HG03095 (cell line): Measurements from ENCODE around the gene PORCN.

Experiments used
- ATAC-seq: cut with Tn5 transposase; IDR thresholded peaks from one replicate; pipeline ENCODE4 v1.9.1; 2021; ENCODE audit warnings: moderate library complexity; ENCODE audit not compliant: unreplicated experiment

PORCN gene

DNA sequence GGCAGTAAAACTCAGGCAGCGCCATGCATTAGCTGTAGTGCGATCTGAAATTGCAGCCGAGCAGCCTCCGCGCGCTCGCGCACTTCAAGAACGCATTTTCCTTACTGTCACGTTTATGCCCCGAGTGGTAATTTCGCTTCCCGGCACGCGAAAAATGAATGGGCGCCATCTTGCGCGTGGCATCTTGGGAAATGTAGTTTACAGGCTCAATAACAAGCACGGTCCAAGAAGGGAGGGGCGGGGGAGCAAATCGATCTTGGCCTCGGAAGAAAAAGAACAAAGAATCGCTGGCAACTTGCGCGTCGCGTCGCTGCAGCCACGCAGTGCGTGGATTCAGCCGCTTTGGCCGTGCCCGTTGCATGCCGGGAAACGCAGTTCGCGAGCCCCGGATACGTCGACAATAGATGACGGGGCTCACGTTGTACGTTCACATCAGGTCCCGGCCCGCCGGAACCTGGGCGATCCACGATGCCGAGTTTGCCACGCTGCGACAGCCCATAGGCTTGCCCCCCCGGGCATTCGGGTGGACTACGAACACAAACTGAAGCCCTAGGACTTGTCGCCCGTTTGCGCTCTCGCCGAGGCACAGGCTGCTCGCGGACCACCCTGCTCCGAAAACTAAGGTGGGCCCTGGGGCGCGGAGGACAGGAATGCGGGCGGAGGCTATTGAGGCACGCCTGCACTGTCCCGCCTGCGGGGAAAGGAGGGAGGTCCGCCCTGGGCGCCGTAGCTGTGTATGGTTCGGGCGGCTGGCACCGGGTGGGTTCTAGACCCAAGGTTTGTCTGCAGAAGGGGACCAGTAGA is 32.8 kb upstream of the PORCN start, which contains the start of gene FTSJ1:
Gene FTSJ1 (plus strand): TSS at position 426 of the 804 bp plus-strand sequence. CDS start 1,849 bp downstream, outside the sequence.
- ATAC-seq: peak; percentile 79

GRCh38 chrX:48476919-48477318 is 31.9 kb upstream of the PORCN start:
- no peak for ATAC-seq

DNA sequence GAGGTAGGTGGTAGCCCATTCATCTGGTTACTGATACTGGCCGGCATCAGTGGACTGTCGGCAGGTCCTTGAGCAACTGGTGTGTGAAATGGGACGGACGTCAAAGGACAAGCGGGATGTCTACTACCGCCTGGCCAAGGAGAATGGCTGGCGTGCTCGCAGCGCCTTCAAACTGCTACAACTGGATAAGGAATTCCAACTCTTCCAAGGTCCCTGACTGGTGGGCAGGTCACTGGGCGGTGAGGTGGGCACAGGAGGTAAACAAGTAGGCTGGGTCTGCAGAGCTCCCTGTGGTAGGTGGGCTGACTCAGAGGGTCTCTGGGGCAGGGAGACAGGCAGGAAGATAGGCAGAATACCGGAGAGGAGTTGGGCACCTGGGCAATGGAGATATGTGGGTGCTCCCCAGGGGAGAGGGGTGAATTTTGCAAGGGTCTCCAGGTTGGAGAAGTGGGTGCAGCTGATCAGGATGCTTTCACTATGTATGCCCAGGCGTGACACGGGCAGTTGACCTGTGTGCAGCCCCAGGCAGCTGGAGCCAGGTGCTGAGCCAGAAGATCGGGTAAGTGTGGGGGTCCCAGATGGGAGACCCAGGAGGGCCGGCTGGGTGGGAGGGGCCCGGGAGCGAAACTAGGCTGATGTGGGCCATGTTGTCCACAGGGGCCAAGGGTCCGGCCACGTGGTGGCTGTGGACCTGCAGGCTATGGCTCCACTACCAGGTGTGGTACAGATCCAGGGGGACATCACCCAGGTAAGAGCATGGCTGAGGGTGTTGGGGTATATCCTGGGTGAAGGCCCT is 30.6 kb upstream of the PORCN start:
- ATAC-seq: no peak

DNA sequence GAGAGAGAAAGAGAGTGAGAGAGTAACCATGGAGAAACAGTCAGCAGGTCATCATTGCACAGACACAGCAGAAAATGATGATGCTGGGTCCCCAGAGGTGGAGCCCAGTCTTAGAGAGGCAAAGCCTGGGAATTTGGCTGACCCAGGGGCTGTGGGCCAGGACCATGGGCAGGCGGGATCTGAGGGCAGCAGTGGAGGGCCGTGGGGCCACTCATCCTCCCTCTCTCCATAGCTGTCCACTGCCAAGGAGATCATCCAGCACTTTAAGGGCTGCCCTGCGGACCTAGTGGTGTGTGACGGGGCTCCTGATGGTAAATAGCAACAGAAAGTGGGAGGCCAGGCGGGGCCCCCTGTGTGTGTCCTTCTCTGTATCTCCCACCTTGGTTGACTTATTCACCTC is 30.0 kb upstream of the PORCN start:
- ATAC-seq: no peak

DNA sequence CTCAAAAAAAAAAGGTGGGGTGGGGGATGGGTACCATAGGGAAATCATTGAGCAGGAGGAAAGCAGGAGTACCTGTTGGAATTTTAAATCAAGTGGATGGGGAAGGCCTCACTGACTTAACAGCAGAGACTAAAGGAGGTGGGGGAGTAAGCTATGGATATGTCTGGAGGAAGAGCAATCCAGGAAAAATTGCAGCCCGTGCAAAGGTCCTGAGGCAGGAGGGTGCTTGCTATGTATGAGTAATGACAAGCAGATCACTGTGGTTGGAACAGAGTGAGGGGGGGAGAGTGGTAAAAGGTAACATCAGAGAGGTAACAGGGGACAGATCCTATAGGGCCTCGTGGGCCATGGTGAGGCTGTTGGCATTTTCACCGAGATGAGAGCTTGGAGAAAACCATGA is 28.6 kb upstream of the PORCN start:
- no peak for ATAC-seq

- ATAC-seq: no peak
Observed at GRCh38 chrX:48480583-48480982, 28.2 kb upstream of the PORCN start.

- ATAC-seq: no peak
Observed at GRCh38 chrX:48482526-48482925, 26.3 kb upstream of the PORCN start.

DNA sequence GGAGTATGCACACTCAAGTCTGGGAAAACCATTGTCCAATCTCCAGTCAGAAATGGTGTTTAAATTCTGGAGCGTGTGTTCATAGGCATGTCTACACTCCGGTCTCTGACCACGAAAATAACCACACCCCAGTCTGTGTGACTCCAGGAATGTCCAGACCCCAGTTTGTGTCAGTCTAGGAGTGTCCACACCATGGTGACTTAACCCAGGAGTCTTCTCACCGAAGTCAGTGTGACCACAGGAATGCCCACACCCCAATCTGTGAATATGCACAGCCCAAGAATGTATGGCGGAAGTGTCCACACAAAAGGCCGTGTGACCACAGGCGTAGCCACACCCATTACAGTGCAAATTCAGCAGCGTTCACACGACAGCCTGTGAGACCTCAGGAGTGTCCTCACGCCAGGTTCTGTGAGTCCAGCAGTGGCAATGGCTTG is 21.4 kb upstream of the PORCN start:
- no peak for ATAC-seq

DNA sequence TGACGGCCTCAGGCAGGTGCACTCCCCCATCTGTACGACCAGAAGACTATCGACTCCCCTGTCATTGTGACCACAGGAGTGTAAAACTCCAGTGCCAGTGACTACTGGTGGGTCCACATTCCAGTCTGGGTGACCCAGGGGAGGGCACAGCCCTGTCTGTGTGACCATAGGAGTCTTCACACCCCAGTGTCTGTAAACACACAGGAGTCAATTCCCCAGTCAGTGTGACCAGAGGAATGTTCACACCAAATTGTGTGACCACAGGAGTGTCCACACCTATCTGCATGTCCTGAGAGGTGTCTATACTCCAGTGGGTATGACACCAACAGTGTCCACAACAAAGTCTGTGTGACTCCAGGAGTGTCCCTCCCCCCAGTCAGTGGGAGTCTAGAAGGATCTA is 20.8 kb upstream of the PORCN start:
- no peak for ATAC-seq

DNA sequence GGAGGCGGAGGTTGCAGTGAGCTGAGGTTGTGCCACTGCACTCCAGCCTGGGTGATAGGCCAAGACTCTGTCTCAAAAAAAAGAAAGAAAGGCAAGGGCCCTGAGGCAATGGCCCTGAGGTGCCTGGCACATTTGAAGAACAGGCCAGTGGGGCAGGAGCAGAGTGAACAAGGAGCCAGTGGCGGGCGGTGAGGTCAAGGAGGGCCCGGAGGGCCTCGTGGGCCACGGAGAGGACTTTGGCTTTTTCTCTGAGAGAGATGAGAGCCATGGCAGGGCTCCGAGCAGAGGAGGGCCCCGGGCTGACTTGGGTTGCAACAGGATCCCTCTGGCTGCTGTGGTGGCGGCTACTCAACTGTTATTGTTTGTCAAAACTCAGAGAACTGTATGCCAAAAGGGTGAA is 19.5 kb upstream of the PORCN start:
- no peak for ATAC-seq

DNA sequence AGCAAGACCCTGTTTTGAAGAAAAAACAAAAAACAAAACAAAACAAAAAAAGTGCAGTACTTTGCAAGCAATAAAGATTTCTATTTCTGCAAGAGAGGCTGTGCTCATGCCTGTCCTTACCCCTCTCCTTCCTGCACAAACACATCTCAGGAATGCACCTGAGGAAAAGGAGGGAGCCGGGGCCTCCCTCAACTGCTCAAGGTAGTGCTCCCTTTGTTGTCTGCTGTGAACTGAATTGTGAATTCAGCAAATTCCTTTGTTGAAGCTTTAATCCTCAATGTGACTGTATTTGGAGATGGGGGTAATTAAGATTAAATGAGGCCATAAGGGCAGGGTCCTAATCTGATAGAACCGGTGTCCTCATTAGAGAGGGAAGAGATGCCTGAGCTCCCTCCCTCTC is 18.9 kb upstream of the PORCN start:
- no peak for ATAC-seq

GRCh38 chrX:48490661-48491060 is 18.1 kb upstream of the PORCN start:
- ATAC-seq: no peak

DNA sequence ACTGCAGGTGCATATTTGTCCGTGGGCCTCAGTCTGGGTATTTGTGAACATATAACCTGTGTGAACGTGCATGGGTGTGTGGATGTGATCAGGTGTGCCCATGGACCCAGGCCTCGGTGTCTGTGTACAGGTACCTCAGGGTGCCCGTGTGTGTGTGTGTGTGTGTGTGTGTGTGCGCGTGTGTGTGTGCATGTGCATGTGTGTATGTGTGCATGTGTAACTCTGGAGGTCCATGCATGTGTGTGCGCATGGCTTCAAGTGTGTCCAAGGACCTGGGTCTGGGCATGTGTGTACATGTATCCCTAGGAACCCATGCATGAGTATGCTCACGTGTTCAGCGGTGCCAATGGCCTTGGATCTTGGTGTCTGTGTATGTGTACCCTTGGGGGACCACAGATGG is 17.0 kb upstream of the PORCN start:
- ATAC-seq: no peak

DNA sequence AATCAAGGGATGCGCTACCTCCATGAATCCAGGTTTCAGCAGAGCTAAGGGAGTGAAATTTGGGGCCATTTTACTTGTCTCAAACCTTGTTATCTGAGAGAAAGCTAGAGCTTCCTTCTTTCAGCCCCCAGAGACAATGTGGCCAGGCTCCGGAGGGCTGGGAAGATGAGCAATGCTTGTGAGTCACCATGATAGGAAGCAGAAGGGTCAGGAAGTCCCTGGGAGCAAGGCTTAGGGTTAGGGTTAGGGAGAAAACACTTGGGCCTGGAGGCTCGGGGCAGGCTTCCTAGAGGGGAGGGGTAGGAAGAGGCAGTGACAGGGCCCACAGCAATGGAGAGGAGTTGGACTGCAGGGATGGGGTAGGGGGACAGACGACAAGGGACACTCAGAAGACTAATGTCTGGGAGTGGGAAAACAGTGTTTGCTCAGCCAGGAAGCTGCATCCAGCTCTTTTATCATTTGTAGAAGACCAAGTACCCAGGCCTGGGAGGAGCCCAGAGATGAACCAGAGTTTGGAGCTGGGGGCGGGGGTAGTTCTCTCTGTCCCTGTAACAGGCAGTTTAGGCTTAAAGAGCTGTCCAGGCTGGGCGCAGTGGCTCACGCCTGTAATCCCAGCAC is 16.4 kb upstream of the PORCN start:
- ATAC-seq: no peak

GRCh38 chrX:48493890-48494364 is 14.9 kb upstream of the PORCN start:
- ATAC-seq: no peak

GRCh38 chrX:48496660-48497059 is 12.1 kb upstream of the PORCN start:
- ATAC-seq: no peak

DNA sequence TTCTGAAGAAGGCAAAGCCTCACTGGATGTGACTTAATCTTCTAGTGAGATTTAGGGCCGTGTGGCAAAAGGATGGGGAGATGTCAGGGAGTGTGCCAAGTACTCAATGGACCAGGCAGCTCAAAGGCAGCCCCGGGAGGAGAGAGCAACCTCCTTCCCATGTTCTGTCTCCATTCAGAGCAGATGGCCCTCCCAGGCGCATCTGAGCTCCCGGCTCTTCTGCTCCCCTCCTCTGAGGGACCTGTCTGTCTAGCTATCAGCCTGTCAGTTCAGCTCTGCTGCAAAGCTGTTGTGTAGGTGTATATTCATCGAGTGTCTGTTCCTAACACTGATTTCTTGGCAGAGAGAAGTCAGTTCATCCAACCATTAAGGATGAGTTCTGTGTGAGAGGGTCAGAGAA is 10.9 kb upstream of the PORCN start:
- no peak for ATAC-seq

DNA sequence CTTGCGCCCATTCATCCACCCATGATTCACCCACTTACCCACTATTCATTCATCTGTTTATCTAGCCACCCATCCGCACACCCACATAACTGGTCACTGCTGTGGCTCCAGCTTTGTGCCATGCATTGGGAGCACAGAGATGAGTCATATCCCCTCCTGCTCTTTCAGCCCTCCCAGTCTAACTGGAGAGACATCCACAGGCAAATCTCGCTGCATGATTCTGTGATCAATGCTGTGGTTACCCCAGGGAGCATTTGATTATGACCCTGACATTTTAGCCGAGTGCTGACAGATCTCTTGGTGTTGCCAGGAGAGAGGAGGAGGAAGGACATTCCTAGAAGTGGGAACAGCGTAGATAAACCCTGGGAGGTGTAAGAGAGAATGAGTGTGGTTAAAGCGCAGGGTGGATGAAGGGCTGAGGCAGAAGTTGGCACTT is 10.4 kb upstream of the PORCN start:
- no peak for ATAC-seq

DNA sequence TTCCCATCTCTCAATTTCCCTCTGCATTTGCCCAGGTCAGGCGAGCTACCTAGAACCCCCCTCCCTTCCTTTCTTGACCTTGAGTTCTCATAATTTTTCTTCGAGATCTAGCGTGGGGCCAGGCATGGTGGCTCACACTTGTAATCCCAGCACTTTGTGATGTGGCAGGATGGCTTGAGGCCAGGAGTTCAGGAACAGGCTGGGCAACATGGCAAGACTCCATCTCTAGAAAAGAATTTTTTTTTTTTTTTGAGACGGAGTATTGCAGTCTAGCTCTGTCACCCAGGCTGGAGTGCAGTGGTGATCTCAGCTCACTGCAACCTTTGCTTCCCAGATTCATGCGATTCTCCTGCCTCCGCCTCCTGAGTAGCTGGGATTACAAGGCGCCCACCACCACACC is 4.5 kb upstream of the PORCN start:
- ATAC-seq: no peak

DNA sequence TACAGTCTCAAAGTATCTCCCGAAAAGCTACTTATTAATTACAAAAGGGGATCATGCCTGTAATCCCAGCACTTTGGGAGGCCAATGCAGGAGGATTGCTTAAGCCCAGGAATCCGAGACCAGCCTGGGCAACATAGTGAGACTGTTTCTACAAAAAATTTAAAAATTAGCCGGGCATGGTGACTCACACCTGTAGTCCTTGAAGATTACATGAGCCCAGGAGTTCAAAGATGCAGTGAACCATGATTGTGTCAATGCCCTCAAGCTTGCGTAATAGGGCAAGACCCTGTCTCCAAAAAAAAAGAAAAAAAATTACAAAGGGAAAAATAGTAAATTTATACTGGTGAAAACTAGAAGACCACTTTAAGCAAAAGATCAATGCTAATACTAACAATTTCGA is 3.3 kb upstream of the PORCN start:
- ATAC-seq: no peak

DNA sequence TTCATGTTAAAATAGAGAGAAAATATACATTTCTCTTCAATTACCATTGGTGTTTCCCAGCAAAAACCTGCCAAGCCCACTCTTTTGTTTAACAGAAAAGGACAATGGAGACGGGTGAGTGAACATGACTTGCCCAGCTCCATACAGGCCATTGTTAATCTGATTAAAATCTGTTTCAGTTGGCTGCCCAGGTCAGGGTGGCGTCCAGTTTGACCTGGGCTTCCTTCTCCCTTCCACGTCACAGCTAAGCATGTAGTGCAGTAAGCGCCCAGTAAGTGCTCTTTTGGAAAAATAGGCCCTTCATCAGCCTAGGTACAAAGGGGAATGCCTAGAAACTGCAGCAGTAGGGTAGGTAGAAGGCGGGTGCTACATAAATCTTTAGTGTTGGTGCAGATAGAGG is 1.5 kb upstream of the PORCN start:
- ATAC-seq: no peak

DNA sequence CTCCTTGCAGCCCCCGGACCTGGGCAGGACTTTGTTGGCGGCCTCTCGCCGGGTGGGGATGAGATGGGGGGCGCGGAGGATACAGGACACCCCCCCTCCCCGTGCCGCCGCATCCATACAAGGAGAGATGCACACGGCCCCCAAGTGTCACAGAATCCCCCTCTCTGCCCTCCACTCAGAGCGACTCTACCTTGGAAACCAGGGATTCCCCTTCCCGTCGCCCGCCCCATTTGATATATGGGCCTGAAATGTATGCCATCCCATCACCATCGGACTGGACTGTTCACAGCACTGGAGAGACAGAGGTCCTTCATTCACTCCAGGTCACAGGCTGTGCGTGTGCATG is 426 bp downstream of the PORCN start:
- no peak for ATAC-seq
